GM18520 (cell line): ENCODE data around the gene MINK1.
"Not testable (repeated sequence)": the region's sequence is repeated elsewhere in the genome, so short reads cannot be mapped to it uniquely, and the experiment has no call there.

Experiments used
- ATAC-seq: cut with Tn5 transposase; IDR thresholded peaks from one replicate; pipeline ENCODE4 v1.9.1; 2021; ENCODE audit not compliant: unreplicated experiment

The MINK1 gene

GRCh38 chr17:4897198-4897687, 64.1 kb downstream of the MINK1 start:
- ATAC-seq = no peak

DNA sequence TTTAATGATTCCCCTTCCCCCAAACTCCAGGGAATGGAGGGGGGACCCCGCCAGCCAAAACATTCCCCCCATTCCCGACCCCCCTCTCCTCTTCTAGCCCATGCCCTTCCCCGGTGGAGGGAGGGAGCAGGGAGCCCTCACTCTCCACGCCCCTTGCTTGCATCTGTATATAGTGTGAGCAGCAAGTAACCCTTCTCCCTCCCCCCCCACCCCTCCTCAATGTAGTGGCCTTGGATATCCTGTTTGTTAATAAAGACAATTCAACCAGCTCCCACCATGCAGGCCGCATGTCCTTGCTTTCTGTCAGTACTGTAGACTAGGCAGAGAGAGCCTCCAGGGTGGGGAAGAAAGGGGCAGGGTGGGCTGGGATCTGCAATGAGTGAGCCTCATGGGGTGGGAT, 64.6 kb downstream of the MINK1 start:
- ATAC-seq = no peak

GRCh38 chr17:4898351-4898750, 65.2 kb downstream of the MINK1 start:
- ATAC-seq = no peak

- no peak for ATAC-seq
Observed at GRCh38 chr17:4898927-4899326, 65.8 kb downstream of the MINK1 start.

DNA sequence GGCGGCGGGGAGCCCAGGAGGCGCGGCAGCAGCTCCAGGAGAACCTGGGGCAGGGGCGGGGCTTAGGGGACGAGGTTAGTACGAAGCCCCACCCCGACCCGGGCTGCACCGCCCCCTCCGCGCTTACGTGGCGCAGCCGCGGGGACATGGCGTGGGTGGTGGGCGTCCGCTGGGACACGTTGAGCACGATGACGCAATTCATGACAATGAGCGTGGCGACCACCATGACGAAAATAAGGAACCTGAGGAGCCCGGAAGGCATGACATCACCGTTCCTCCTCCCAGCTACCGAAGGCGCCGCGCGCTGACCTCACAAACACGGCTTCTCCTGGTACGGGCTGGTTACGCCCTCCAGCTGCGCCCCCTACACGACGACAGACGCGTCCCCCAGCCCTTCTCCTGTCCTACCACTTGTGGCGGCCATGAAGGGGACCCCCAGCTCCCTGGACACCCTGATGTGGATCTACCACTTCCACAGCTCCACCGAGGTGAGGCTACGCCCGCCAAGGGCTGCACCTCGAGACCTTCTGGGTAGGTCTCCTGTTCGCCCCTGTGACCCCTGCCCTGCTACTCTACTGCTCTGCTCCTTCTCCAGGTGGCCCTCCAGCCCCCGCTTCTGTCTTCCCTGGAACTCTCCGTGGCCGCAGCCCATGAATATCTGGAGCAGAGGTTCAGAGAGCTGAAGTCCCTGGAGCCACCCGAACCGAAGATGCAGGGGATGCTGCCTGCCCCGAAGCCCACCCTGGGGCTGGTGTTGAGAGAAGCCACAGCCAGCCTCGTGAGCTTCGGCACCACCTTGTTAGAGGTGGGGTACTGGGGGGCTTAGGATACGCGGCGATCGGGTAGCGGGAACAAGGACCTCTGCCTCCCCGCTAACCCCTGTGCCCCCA, 66.4 kb downstream of the MINK1 start, which contains the start of gene C17orf107:
Gene C17orf107 (plus strand): TSS at position 196 of the 890 bp plus-strand sequence. CDS start 227 bp downstream, at position 423.
- ATAC-seq = no peak

DNA sequence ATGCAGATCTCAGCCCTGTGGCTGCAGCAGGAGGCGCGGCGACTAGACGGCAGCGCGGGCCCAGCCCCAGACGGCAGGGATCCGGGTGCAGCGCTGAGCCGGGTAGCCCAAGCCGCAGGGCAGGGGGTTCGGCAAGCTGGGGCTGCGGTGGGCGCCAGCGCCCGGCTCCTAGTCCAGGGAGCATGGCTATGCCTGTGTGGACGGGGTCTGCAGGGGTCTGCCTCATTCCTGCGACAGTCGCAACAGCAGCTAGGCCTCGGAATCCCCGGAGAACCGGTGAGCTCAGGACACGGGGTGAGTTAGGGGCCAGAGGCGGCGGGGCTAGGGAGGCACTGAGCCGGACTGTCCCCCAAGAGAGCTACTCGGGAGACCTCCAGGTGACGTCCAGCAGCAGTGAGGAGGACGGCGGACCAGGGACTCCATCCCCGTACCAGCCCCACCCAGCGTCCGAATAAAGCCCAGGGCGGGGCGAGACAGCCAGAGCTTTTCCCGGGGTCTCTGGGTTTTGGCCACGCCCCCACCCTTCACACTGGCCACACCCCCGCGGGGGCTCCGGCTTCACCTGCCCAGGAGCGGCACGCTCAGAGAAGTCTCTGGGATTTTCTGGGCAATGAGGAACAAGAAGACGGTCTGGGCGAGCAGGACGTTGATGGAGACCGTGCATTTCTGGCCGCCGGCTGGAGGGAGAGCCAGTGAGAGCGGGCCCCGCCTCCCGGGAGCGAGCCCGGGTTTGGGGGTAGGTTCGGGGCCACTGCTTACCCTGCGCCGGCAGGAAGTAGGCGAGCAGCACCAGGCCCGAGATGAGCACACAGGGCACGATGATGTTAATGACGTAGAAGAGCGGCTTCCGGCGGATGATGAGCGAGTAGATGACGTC, 67.3 kb downstream of the MINK1 start:
- ATAC-seq = no peak

- no peak for ATAC-seq
Observed at GRCh38 chr17:4901108-4901647, 68.0 kb downstream of the MINK1 start.

GRCh38 chr17:4901648-4902344, 68.7 kb downstream of the MINK1 start:
- no peak for ATAC-seq

- no peak for ATAC-seq
Observed at GRCh38 chr17:4902540-4902939, 69.4 kb downstream of the MINK1 start.

DNA sequence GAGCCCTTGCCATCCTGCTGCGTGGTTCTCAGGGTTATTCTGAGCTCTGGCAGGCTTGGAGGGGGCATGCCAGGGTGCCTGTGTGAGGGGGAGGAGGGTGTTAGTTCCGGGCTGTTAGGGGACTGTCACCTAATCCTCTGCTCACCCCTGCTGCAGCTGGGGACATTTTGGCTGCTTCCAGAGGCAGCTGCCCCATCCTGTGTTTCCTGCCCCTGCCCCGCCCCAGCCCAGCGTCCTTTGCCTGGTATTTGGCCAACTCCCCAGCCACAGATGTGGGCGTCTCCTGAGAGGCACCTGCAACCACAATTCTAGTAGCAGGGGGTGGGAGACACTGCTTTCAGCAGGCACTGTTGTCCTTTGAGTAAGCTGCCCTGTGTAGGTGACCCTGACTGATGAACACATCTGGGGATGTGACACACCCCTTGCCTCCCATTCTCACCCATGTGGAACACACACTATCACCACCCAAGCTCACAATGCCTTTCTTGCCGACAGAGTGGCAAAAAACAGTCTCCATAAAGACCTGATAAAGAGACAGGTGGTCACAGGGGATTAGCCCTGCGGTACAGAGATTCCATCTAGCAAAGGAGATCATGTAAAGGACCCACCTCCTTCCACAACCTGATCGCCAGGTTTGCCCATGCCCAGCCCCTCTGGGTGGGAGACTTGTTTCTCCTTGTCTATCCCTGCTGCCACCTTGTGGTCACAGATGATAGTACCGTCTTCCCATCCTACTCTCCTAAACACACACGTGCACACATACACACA, 70.1 kb downstream of the MINK1 start, which contains the start of gene CHRNE:
Gene CHRNE (minus strand): TSS at position 48 of the 768 bp plus-strand sequence. CDS start 35 bp downstream, at position 13.
- ATAC-seq = no peak

DNA sequence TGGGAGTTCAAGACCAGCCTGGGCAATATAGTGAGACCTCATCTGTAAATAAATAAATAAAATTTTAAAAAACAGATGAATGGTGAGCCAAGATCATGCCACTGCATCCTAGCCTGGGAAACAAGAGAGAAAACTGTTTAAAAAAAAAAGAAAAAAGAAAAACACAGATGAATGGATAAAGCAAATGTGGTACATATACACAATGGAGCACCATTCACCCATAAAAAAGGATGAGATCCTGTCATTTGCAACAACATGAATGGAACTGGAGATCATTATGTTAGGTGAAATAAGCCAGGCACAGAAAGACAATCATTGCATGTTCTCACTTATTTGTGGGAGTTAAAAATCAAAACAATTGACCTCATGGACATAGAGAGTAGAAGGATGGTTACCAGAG, 73.5 kb downstream of the MINK1 start:
- ATAC-seq = not testable (repeated sequence)

DNA sequence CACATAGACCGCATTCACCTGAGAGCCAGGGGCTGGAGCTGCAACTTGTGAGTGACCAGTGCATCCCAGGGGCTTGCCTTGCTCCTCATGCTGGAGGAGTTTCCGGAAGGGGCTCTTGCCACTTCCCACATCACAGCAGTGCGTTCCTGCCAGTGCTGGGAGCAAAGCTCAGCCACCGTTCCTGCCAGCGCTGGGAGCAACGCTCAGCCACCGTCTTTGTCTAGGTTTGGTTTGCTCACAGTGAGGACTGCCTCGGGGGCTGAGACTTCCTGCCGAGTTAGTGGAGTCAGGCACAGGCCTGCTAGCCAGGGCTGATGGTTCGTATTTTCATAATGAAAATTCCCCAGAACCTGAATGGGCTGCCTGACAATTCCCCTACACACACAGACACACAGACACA, 75.2 kb downstream of the MINK1 start:
- ATAC-seq = no peak

DNA sequence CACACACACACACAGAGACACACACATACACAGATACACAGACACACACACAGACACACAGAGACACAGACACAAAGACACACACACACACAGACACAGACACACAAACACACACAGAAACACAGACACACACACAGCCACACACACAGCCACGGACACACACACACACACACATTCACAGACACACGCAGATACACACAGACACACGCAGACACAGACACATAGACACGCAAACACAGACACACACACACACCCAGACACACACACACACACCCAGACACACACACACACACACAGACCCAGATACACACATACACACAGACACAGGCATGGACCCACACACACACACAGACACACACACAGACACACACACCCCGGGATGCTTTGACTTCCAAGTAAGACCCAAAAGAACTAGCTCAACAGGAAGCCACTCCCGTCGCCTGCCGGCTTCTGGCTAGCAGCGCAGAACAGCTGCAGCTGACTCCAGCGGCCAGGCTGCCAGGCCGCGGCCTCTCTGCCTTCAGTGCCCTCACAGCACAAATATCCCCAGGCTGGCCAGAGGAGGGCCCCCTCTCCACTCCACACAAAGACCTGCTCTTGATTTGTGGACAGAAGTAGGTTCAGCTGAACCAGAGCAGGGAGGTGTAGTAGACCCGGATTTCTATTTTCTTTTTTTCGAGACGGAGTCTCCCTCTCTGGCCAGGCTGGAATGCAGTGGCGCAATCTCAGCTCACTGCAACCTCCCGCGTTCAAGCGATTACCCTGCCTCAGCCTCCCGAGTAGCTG, 75.8 kb downstream of the MINK1 start:
- ATAC-seq = no peak

DNA sequence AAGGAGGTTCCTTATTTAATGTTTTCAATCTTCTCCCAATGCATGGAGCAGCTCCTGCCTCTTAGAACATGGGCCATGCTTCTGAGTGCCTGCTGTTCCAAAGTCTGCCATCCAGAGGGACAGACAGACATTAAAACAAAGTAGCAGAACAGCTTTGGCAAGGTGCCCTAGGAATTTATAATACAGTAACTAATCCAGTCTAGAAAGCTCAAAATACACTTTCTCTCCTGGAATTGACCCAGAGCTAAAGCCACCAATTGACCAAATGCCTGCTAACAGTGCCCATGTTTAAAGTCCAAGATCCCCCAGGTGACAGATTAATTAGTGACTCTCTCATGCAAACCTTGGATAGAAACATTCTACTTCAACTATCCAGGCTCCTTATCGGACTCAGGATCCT, 80.9 kb downstream of the MINK1 start:
- no peak for ATAC-seq

DNA sequence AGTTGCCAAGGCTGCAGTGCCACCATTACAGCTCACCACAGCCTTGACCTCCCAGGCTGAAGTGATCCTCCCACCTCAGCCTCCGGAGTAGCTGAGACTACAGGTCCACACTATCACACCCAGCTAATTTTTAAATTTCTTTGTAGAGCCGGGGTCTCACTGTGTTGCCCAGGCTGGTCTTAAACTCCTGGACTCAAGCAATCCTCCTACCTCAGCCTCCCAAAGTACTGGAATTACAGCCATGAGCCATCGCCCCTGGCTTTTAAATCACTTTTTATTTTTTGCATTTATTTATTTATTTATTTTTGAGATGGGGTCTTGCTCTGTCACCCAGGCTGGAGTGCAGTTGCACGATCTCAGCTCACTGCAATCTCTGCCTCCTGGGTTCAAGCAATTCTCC, 81.4 kb downstream of the MINK1 start:
- not testable (repeated sequence) for ATAC-seq

- ATAC-seq = no peak
Observed at GRCh38 chr17:4919511-4920047, 86.4 kb downstream of the MINK1 start.

DNA sequence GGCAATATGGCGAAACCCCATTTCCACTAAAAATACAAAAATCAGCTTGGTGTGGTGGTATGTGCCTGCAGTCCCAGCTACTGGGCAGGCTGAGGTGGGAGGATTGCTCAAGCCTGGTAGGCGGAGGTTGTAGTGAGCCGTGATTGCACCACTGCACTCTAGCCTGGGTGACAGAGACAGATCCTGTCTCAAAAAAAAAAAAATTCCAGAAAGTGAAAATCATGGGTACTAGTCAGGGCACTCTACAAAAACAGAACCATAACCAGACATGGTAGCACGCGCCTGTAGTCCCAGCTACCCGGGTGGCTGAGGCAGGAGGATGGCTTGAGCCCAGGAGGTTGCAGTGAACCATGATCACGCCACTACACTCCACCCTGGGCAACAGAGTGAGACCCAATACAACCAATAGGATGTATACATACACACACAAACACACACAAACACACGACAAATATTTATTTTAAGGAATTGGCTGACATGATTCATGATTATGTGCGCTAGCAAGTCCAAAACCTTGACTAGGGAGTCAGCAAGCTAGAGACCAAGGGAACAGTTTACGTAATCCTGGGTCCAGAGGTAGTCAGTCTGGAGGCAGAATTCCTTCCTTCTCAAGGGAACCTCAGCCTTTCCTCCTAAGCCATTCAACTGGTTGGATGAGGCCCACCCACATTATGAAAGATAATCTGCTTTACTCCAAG, 87.4 kb downstream of the MINK1 start:
- no peak for ATAC-seq

GRCh38 chr17:4921320-4921719, 88.2 kb downstream of the MINK1 start:
- ATAC-seq = no peak
